Progenitor cell of endocrine pancreas (in vitro differentiated cells): ENCODE results near the gene POLG2. TPM values are rescaled to one million over a fixed set of nuclear protein-coding genes. Genes with fewer than 3 reads are reported as not detected.
"Not testable (repeated sequence)": the region's sequence is repeated elsewhere in the genome, so short reads cannot be mapped to it uniquely, and the experiment has no call there.

ENCODE experiments used
- DNase-seq: peaks from one replicate; pipeline ENCODE4 v3.0.0; 2021; ENCODE audit warnings: low spot score; ENCODE audit not compliant: unreplicated experiment
- H3K27ac Mint-ChIP-seq: 2 replicates; pipeline ENCODE4 v1.8.0; 2021; ENCODE audit warnings: mild to moderate bottlenecking, moderate library complexity, mixed read lengths
- H3K27me3 Mint-ChIP-seq: 2 replicates; pipeline ENCODE4 v1.8.0; 2021; ENCODE audit warnings: mixed read lengths
- H3K36me3 Mint-ChIP-seq: 2 replicates; pipeline ENCODE4 v1.8.0; 2022; ENCODE audit warnings: mixed read lengths; ENCODE audit not compliant: insufficient read depth
- H3K4me1 Mint-ChIP-seq: 2 replicates; pipeline ENCODE4 v1.8.0; 2021; ENCODE audit warnings: low read depth, mixed read lengths
- H3K4me3 Mint-ChIP-seq: 2 replicates; pipeline ENCODE4 v1.8.0; 2021; ENCODE audit warnings: low read depth, mild to moderate bottlenecking, moderate library complexity, mixed read lengths
- H3K9me3 Mint-ChIP-seq: 2 replicates; pipeline ENCODE4 v1.8.0; 2021; ENCODE audit warnings: low read depth, mixed read lengths
- microRNA-seq: library from miRNA; unstranded; fragments of <30 nt; microRNA quantifications from one replicate; pipeline ENCODE4 v1.1.0, GENCODE V29; 2020; ENCODE audit warnings: borderline number of aligned reads; ENCODE audit not compliant: unreplicated experiment
- total RNA-seq: library from RNA; stranded (reverse); gene quantifications from 2 replicates; pipeline ENCODE4 v1.2.1, GENCODE V29; 2021
- TF ChIP-seq, protein P1 (sequence below): fragments of 200-600 bp; sonication (generic); IDR thresholded peaks from one replicate; pipeline ENCODE4 v1.5.0; 2021; ENCODE audit warnings: antibody characterized with exemption, mild to moderate bottlenecking; ENCODE audit not compliant: unreplicated experiment

Gene POLG2
- total RNA-seq, 1 donor from 2014 or later = 33.1 TPM

DNA sequence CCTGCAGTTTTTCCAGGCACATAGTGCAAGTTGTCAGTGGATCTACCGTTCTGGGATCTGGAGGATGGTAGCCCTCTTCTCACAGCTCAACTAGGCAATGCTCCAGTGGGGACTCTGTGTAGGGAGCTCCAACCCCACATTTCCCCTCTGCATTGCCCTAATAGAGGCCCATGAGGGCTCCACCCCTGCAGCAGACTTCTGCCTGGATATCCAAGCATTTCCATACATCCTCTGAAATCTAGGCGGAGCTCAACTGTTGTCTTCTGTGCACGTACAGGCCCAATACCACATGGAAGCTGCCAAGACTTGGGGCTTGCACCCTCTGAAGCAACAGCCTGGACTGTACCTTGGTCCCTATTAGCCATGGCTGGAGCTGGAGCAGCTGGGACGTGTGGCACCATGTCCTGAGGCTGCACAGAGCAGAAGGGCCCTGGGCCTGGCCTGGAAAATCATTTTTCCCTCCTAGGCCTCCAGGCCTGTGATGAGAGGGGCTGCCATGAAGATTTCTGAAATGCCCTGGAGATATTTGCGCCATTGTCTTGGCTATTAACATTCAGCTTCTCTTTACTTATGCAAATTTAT is 58.8 kb downstream of the POLG2 start:
- Mint-ChIP-seq H3K4me1 (no peaks in the 10 kb centered on the region), H3K9me3 (peaks cover 22% of the 10 kb centered on the region), H3K36me3 (peaks cover 6% of the 10 kb centered on the region), H3K27ac (no peak overlapping the region), H3K4me3 (no peak overlapping the region), H3K27me3 (no peaks in the 10 kb centered on the region)
- TF ChIP-seq, protein P1, sequence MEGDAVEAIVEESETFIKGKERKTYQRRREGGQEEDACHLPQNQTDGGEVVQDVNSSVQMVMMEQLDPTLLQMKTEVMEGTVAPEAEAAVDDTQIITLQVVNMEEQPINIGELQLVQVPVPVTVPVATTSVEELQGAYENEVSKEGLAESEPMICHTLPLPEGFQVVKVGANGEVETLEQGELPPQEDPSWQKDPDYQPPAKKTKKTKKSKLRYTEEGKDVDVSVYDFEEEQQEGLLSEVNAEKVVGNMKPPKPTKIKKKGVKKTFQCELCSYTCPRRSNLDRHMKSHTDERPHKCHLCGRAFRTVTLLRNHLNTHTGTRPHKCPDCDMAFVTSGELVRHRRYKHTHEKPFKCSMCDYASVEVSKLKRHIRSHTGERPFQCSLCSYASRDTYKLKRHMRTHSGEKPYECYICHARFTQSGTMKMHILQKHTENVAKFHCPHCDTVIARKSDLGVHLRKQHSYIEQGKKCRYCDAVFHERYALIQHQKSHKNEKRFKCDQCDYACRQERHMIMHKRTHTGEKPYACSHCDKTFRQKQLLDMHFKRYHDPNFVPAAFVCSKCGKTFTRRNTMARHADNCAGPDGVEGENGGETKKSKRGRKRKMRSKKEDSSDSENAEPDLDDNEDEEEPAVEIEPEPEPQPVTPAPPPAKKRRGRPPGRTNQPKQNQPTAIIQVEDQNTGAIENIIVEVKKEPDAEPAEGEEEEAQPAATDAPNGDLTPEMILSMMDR = no peak
- DNase-seq = no peak

DNA sequence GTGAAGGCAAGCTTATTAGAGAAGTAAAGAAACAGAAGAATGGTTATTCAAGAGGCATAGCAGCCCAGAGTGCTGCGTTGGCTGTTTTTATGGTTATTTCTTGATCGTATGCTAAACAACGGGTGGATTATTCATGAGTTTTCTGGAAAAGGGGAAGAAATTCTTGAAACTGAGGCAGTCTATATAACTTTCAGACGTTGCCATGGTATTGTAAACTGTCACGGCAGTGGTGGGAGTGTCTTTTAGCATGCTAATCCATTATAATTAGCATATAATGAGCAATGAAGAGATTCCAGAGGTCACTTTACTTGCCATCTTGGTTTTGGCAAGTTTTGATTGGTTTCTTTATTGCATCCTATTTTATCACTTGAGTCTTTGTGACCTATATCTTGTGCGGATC is 65.3 kb downstream of the POLG2 start:
- Mint-ChIP-seq H3K9me3 (peaks cover 6% of the 10 kb centered on the region), H3K4me1 (no peaks in the 10 kb centered on the region)

DNA sequence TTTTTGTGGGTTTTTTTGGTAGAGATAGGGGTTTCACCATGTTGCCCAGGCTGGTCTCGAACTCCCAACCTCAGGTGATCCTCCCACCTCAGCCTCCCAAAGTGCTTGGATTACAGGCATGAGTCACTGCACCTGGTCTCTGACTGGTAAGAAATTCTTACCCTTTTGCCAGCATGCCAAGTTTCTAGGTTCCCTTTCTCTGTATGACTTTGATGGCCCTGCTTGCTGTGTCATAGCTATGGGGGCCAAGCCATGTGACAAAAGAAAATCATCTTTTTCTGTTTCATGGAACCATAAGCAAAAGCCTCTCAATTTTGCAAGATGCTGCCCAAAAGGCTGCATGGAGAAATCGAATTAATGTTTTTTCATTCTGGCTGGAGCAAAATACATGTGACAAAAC is 66.8 kb downstream of the POLG2 start:
- H3K4me3 Mint-ChIP-seq, H3K27ac Mint-ChIP-seq, H3K36me3 Mint-ChIP-seq, H3K27me3 Mint-ChIP-seq, DNase-seq, H3K4me1 Mint-ChIP-seq, H3K9me3 Mint-ChIP-seq: not testable (repeated sequence)

More for the DNA sequence above, 65.3 kb downstream of the POLG2 start:
- Mint-ChIP-seq H3K27me3 (no peaks in the 10 kb centered on the region), H3K36me3 (no peaks in the 10 kb centered on the region), H3K27ac (no peak overlapping the region), H3K4me3 (no peak overlapping the region)
- TF ChIP-seq, protein P1 = no peak
- DNase-seq = no peak

DNA sequence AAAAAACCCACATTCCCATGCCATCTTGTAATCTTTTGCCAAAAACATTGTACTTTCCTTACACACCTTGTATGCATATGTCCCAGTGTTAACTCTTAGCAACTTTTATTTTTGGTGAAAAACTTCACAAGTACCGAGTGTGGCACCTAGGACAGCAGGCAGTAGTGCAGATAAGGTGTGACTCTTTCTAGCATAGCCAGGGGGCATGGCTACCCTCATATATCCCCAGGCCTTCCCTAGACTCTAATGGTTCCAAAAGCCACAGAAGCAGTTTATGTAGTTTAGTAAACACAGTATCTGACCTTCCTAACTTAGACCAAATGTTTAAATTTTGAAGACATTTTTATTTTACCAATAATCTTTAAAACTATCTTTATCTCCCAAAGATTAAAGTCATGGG is 68.4 kb downstream of the POLG2 start:
- no peak for DNase-seq
- Mint-ChIP-seq H3K4me3 (no peak overlapping the region), H3K9me3 (no peaks in the 10 kb centered on the region), H3K27ac (no peak overlapping the region), H3K27me3 (no peaks in the 10 kb centered on the region), H3K36me3 (no peaks in the 10 kb centered on the region), H3K4me1 (no peaks in the 10 kb centered on the region)
- TF ChIP-seq, protein P1 = no peak

Small RNA genes within 50 kb of the gene (microRNA-seq; reads per million reads assigned to microRNA genes)
- gene MIR3064 (11.3 reads per million, percentile 20 among the genes with 10 or more reads in this experiment), gene MIR5047 (not detected)

Other genes starting within 250 kb of the POLG2 start
- gene TEX2, start 233.8 kb downstream of the POLG2 start, total RNA-seq = 30.2 and 31.5 TPM in 2 replicates
- 0.04 and 0.19 TPM in 2 replicates for gene PECAM1, start 106.2 kb downstream of the POLG2 start, total RNA-seq
- not detected in 2 replicates for gene MILR1, start 47.9 kb downstream of the POLG2 start, total RNA-seq
- 918 and 925 TPM in 2 replicates for gene DDX5, start 9.2 kb upstream of the POLG2 start, total RNA-seq
- gene CEP95, start 9.9 kb upstream of the POLG2 start, total RNA-seq = 102 and 108 TPM in 2 replicates
- 40.8 and 43.9 TPM in 2 replicates for gene SMURF2, start 165.3 kb upstream of the POLG2 start, total RNA-seq